Memory B cell (primary cell): ENCODE results near the gene RSRC1.
"Not testable (repeated sequence)": the region's sequence is repeated elsewhere in the genome, so short reads cannot be mapped to it uniquely, and the experiment has no call there.

Experiments
- ATAC-seq: fragments of 150-1000 bp; cut with Tn5 transposase; 2 replicates; pipeline ENCODE4 v1.10.0; 2021; ENCODE audit warnings: low read depth, mild to moderate bottlenecking, moderate library complexity
- DNase-seq, 2 donors: peaks; one replicate each; pipeline ENCODE4 v3.0.0; 2022; ENCODE audit warnings: low spot score in 2 of 2
- H3K27ac Mint-ChIP-seq: one replicate; pipeline ENCODE4 v1.8.0; 2022; ENCODE audit warnings: mild to moderate bottlenecking, moderate library complexity, mixed read lengths
- H3K27me3 Mint-ChIP-seq: one replicate; pipeline ENCODE4 v1.8.0; 2022; ENCODE audit warnings: mixed read lengths
- H3K36me3 Mint-ChIP-seq: one replicate; pipeline ENCODE4 v1.8.0; 2022; ENCODE audit warnings: mild to moderate bottlenecking, mixed read lengths
- H3K4me1 Mint-ChIP-seq: one replicate; pipeline ENCODE4 v1.8.0; 2022; ENCODE audit warnings: mixed read lengths
- H3K4me3 Mint-ChIP-seq: one replicate; pipeline ENCODE4 v1.8.0; 2022; ENCODE audit warnings: mild to moderate bottlenecking, moderate library complexity, mixed read lengths
- H3K9me3 Mint-ChIP-seq: one replicate; pipeline ENCODE4 v1.8.0; 2022; ENCODE audit warnings: mixed read lengths

RSRC1 gene

GRCh38 chr3:158205324-158205723 is 95.4 kb downstream of the RSRC1 start:
- Mint-ChIP-seq H3K27ac (no peak overlapping the region), H3K4me3 (no peak overlapping the region), H3K4me1 (peaks cover 7% of the 10 kb centered on the region), H3K36me3 (peaks cover 34% of the 10 kb centered on the region), H3K9me3 (peaks cover 8% of the 10 kb centered on the region), H3K27me3 (no peaks in the 10 kb centered on the region)
- DNase-seq (no peak), ATAC-seq (no peak)

GRCh38 chr3:158205994-158206393 is 96.1 kb downstream of the RSRC1 start:
- DNase-seq (no peak), ATAC-seq (no peak)
- Mint-ChIP-seq H3K36me3 (peaks cover 33% of the 10 kb centered on the region), H3K4me3 (no peak overlapping the region), H3K4me1 (peaks cover 7% of the 10 kb centered on the region), H3K27me3 (no peaks in the 10 kb centered on the region), H3K9me3 (peaks cover 4% of the 10 kb centered on the region), H3K27ac (no peak overlapping the region)

DNA sequence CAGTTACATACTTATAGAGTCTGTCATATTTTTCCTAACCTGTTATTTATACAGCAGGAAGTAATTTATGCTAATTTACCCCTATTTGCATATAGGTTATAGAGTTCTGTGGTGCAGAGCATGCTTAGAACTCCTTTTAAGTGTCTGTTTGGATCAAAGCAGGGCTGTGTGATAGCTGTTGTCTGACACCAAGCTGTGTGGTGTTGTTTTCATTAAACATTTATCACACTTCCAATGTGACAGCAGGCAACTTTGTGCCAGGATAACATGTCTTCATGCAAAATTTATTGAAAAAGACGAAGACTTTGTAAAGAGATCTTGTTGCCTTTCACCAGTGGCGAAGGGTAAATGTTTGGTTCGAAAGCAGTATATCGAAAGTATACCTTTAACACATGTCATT is 100.2 kb downstream of the RSRC1 start:
- no peak for ATAC-seq
- H3K27me3 Mint-ChIP-seq = no peaks in the 10 kb centered on the region
- H3K9me3 Mint-ChIP-seq = no peaks in the 10 kb centered on the region
- no peak overlapping the region for H3K27ac Mint-ChIP-seq
- no peak overlapping the region for H3K4me3 Mint-ChIP-seq
- peaks cover 25% of the 10 kb centered on the region for H3K36me3 Mint-ChIP-seq
- H3K4me1 Mint-ChIP-seq = peaks cover 7% of the 10 kb centered on the region
- no peak for DNase-seq

DNA sequence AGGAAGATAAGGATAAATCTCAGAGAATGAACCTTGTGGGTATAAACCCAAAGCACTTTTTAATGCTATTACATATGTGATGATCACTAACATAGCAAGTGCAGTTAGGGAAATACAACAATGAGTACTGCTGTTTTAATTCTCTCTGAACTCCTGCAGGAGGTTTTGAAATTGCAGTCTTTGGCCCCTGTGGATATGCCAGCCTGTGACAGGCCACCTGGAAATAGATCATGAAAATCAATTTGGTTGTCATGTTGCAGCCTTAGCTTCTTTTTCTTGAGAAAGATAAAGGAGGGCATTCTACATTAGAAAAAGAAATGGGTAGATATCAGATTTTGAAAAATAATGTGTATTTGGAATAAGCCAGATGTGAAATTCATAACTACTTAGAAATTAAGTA is 103.6 kb downstream of the RSRC1 start:
- Mint-ChIP-seq H3K36me3 (peaks cover 22% of the 10 kb centered on the region), H3K27me3 (no peaks in the 10 kb centered on the region), H3K4me3 (no peak overlapping the region), H3K4me1 (peaks cover 7% of the 10 kb centered on the region), H3K9me3 (no peaks in the 10 kb centered on the region), H3K27ac (no peak overlapping the region)
- DNase-seq = no peak
- no peak for ATAC-seq

GRCh38 chr3:158217992-158218391 is 108.1 kb downstream of the RSRC1 start:
- H3K27ac Mint-ChIP-seq = no peak overlapping the region
- H3K4me3 Mint-ChIP-seq = no peak overlapping the region
- peaks cover 7% of the 10 kb centered on the region for H3K4me1 Mint-ChIP-seq
- ATAC-seq (no peak), DNase-seq (no peak)
- no peaks in the 10 kb centered on the region for H3K27me3 Mint-ChIP-seq
- H3K9me3 Mint-ChIP-seq = no peaks in the 10 kb centered on the region
- H3K36me3 Mint-ChIP-seq = peaks cover 19% of the 10 kb centered on the region

GRCh38 chr3:158220575-158220974 is 110.7 kb downstream of the RSRC1 start:
- Mint-ChIP-seq H3K9me3 (no peaks in the 10 kb centered on the region), H3K36me3 (peaks cover 19% of the 10 kb centered on the region), H3K4me1 (peaks cover 6% of the 10 kb centered on the region), H3K4me3 (no peak overlapping the region), H3K27ac (no peak overlapping the region), H3K27me3 (no peaks in the 10 kb centered on the region)
- DNase-seq (no peak), ATAC-seq (no peak)

- Mint-ChIP-seq H3K27ac (no peak overlapping the region), H3K36me3 (peaks cover 21% of the 10 kb centered on the region), H3K27me3 (no peaks in the 10 kb centered on the region), H3K4me3 (no peak overlapping the region), H3K9me3 (no peaks in the 10 kb centered on the region), H3K4me1 (peaks cover 6% of the 10 kb centered on the region)
- DNase-seq (no peak), ATAC-seq (no peak)
Measured at GRCh38 chr3:158221426-158221825, 111.5 kb downstream of the RSRC1 start.

DNA sequence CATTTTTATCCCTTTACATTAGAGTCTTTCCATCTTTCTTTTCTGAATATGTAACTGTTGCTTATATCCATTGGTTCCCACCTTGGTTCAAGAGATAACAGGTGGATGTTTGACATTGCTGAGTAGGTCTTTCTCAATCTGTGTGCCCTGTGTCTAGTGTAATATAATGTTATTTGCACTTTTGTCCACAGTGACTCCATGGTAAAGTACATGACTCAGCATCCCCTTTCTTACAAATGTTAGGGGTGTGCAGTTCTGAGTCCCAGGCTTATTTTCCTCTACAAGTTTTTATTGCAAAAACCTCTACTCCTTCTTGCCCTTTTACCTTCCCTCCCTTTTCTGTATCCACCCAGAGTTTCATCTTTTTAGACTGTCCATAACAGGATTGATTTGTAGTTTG is 116.5 kb downstream of the RSRC1 start:
- Mint-ChIP-seq H3K36me3 (peaks cover 28% of the 10 kb centered on the region), H3K4me3 (no peak overlapping the region), H3K27me3 (no peaks in the 10 kb centered on the region), H3K4me1 (peaks cover 3% of the 10 kb centered on the region), H3K9me3 (no peaks in the 10 kb centered on the region), H3K27ac (no peak overlapping the region)
- DNase-seq (no peak), ATAC-seq (no peak)

GRCh38 chr3:158228942-158229341 is 119.1 kb downstream of the RSRC1 start:
- peaks cover 17% of the 10 kb centered on the region for H3K36me3 Mint-ChIP-seq
- not testable (repeated sequence) for ATAC-seq, DNase-seq, H3K9me3 Mint-ChIP-seq, H3K4me1 Mint-ChIP-seq, H3K4me3 Mint-ChIP-seq, H3K27ac Mint-ChIP-seq, H3K27me3 Mint-ChIP-seq

DNA sequence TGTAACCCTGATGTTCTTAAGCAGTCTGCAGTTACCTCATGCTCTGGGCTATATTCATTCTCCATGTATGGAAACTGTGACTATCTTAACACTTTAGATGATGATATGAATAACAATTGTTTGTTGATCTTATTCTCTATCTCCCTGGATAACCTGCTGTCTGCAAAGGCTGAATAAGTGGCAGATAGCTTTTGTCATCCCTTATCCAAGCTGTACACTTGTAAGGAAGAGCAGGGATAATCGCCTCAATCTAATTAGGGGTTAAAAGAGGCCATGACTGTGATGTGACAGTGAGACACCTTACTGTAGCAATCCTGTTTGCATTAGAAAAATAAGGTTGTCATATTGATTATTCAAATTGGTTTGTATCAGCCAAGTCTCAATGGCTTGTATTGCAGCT is 123.9 kb downstream of the RSRC1 start:
- peaks cover 24% of the 10 kb centered on the region for H3K36me3 Mint-ChIP-seq
- no peak overlapping the region for H3K4me3 Mint-ChIP-seq
- ATAC-seq = no peak
- H3K27ac Mint-ChIP-seq = no peak overlapping the region
- H3K9me3 Mint-ChIP-seq = peaks cover 3% of the 10 kb centered on the region
- DNase-seq = no peak
- no peaks in the 10 kb centered on the region for H3K4me1 Mint-ChIP-seq
- H3K27me3 Mint-ChIP-seq = no peaks in the 10 kb centered on the region

DNA sequence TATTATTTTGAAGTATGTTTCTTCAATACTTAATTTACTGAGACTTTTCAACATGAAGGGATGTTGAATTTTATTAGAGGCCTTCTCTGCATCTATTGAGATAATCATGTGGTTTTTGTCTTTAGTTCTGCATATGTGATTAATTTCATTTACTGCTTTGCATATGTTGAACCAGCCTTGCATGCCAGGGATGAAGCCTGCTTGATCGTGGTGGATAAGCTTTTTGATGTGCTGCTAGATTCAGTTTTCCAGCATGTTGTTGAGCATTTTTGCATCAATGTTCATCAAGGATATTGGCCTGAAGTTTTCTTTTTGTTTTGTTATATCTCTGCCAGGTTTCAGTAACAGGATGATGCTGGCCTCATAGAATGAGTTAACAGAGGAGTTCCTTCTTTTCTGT is 134.4 kb downstream of the RSRC1 start:
- Mint-ChIP-seq H3K4me3 (no peak overlapping the region), H3K36me3 (peaks cover 27% of the 10 kb centered on the region), H3K4me1 (peaks cover 10% of the 10 kb centered on the region), H3K9me3 (peaks cover 7% of the 10 kb centered on the region), H3K27ac (no peak overlapping the region), H3K27me3 (no peaks in the 10 kb centered on the region)
- ATAC-seq = no peak
- no peak for DNase-seq

GRCh38 chr3:158247288-158247687 is 137.4 kb downstream of the RSRC1 start:
- no peaks in the 10 kb centered on the region for H3K27me3 Mint-ChIP-seq
- ATAC-seq = no peak
- H3K4me3 Mint-ChIP-seq = no peak overlapping the region
- no peak for DNase-seq
- H3K36me3 Mint-ChIP-seq = peaks cover 38% of the 10 kb centered on the region
- peaks cover 14% of the 10 kb centered on the region for H3K4me1 Mint-ChIP-seq
- peak overlapping the region; percentile 43 for H3K27ac Mint-ChIP-seq
- peaks cover 11% of the 10 kb centered on the region for H3K9me3 Mint-ChIP-seq

DNA sequence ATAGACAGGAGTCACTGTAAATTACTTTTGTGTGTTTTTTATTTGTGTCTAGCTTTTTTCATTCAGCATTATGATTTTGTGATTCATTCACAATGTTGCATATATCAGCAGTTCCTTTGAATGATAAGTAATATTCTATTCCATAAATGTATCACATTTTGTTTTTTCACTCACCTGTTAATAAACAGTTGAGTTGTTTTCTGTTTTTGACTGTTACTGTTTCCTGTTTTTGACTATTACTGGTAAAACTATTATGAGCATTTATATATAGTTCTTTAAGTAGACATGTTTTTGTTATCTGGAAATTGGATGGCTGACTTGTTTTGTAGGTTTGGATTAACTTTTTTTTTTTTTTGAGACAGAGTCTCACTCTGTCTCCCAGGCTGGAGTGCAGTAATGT is 138.4 kb downstream of the RSRC1 start:
- no peaks in the 10 kb centered on the region for H3K27me3 Mint-ChIP-seq
- DNase-seq (no peak), ATAC-seq (no peak)
- H3K27ac Mint-ChIP-seq = peak overlapping the region; percentile 43
- H3K4me3 Mint-ChIP-seq = no peak overlapping the region
- peaks cover 46% of the 10 kb centered on the region for H3K36me3 Mint-ChIP-seq
- peaks cover 14% of the 10 kb centered on the region for H3K4me1 Mint-ChIP-seq
- H3K9me3 Mint-ChIP-seq = peaks cover 8% of the 10 kb centered on the region

DNA sequence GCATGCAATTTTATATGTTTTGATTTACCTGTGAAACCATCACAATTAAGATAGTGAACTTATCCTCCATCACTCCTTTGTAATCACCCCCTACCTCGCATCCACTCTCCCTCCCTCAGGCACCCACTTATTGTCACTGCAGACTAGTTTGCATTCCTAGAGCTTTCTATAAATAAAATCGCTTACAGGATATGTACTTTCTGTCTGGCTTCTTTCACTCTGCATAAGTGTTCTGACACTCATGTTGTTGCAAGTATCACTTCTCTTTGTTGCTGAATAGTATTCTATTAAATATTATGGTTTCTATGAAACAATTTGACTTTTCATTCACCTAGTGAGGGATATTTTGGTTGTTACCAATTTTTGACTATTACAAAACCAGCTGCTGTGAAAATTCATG is 139.3 kb downstream of the RSRC1 start:
- Mint-ChIP-seq H3K36me3 (peaks cover 53% of the 10 kb centered on the region), H3K27me3 (no peaks in the 10 kb centered on the region), H3K4me3 (no peak overlapping the region), H3K4me1 (peaks cover 14% of the 10 kb centered on the region), H3K9me3 (peaks cover 8% of the 10 kb centered on the region), H3K27ac (peak overlapping the region; percentile 3)
- no peak for DNase-seq
- no peak for ATAC-seq

DNA sequence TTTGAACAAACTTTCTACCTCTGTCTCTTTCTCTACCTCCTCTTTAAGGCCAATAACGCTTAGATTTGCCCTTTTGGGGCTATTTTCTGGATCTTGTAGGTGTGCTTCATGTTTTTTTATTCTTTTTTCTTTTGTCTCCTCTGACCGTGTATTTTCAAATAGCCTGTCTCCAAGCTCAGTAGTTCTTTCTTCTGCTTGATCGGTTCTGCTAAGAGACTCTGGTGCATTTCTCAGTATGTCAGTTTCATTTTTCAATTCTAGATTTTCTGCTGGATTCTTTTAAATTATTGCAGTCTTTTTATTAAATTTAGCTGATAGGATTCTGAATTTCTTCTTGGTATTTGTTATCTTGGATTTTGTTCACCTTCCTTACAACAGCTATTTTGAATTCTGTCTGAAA is 148.7 kb downstream of the RSRC1 start:
- H3K4me1 Mint-ChIP-seq = peaks cover 10% of the 10 kb centered on the region
- DNase-seq = no peak
- peaks cover 16% of the 10 kb centered on the region for H3K9me3 Mint-ChIP-seq
- no peaks in the 10 kb centered on the region for H3K27me3 Mint-ChIP-seq
- H3K27ac Mint-ChIP-seq = no peak overlapping the region
- H3K4me3 Mint-ChIP-seq = no peak overlapping the region
- peaks cover 65% of the 10 kb centered on the region for H3K36me3 Mint-ChIP-seq
- ATAC-seq = no peak

- Mint-ChIP-seq H3K27ac (no peak overlapping the region), H3K4me1 (peaks cover 12% of the 10 kb centered on the region), H3K36me3 (peaks cover 61% of the 10 kb centered on the region), H3K9me3 (peaks cover 18% of the 10 kb centered on the region), H3K27me3 (no peaks in the 10 kb centered on the region), H3K4me3 (no peak overlapping the region)
- DNase-seq (no peak), ATAC-seq (no peak)
Measured at GRCh38 chr3:158260392-158260791, 150.5 kb downstream of the RSRC1 start.
